Non-pigmented ciliary epithelial cell (primary cell): ENCODE measurements around the gene MGMT.

Source experiments
- DNase-seq: peaks from one replicate; pipeline ENCODE4 v3.0.0-alpha.2; 2010; ENCODE audit warnings: low read depth

The MGMT gene

GRCh38 chr10:129774736-129775401 lies 307.8 kb downstream of the MGMT start:
- no peak for DNase-seq

- no peak for DNase-seq
Observed at GRCh38 chr10:129775681-129776080, 308.6 kb downstream of the MGMT start.

DNA sequence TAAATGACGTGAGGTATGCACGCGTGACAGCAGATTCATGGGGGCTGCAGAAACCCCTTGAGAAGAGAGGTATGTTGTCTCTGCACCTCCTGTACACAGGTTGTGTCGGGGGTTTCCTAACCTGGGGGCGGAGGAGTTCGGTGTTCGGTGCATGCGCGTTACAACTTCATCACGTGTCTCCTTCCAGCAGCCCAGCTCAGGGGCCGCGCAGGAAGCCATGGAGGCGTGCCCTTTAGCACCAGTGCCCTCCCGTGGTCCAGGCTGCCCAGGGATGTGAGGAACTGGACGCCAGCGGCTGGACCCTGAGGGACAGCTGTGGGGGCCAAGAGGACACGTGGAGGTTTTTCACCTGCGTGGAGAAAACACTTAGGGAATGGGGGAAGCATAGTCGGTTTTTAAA lies 310.6 kb downstream of the MGMT start:
- no peak for DNase-seq

DNA sequence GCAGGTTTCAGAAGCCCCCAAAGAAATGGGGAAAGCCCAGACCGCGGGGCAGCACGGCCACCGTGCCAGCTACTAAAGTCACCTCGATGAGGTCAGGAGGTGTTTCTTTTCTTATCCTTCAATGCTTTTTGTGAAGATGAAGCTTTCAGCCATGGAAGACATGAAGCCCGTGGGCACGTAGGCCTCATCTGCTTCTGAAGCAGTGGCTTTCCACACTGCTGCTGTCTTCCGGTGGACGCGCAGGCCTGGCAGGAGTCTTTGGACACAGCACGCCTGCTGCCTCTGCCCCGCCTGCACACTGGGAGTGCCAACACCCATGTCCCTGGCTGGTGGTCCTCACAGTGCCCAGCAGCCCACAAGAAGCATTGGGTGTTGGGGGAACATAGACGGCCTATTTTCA lies 311.5 kb downstream of the MGMT start:
- no peak for DNase-seq

DNA sequence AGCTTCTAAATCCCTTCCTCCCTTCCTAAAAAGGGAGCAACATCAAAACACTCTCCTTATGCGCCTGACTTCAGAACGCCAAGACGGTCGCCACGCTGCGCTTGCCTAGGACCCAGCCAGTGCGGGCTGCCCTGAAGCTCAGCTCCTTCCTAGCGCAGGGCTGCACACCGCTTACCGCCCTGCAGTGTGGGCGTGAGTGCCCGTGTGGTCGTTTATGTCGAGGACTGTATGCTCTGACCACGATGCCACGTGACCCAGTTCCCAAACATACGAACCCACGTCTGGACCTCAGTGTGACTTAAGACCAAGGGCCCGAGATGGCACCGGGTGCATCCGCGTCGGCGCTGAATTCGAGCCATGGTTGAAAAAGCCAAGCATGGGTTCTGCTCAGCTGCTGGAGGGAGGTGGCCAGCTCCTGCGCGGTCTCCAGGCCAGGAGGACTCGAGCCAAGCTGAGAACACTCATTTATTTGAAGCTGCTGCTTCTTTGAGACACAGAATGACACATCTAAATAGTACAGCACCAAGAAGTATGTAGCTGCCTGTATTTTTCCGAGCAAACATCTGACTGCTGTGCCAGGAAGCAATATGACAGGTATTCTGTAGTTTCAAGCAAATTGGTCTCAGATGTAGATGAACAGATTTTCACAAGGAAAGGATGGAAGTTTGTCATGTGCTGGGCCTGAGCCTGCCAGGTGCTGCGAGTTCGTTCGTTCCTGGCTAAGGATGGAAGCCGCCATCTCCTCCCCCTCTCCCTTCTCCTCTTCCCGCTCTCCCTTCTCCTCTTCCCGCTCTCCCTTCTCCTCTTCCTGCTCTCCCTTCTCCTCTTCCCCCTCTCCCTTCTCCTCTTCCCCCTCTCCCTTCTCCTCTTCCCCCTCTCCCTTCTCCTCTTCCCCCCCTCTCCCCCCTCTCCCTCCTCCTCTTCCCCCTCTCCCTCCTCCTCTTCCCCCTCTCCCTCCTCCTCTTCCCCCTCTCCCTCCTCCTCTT lies 312.4 kb downstream of the MGMT start:
- no peak for DNase-seq

DNA sequence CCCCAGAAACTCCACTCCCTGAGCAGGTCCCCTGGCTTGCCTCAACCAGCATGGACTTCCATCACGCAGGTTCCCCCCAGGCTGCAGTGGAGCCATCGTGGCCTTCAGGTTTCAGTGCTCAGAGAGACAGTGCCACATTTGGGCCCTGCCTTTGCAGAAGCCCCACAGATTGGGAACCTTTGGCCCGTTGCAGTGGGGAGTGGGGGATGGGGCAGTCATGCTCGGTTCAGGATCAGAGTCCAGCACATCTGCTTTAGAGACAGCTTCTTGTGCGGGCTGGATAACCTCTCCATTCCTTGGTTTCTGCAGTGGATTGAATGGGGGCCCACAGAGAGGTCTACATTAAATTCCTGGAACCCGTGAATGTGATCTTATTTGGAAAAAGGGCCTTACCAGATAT lies 313.2 kb downstream of the MGMT start:
- no peak for DNase-seq

DNA sequence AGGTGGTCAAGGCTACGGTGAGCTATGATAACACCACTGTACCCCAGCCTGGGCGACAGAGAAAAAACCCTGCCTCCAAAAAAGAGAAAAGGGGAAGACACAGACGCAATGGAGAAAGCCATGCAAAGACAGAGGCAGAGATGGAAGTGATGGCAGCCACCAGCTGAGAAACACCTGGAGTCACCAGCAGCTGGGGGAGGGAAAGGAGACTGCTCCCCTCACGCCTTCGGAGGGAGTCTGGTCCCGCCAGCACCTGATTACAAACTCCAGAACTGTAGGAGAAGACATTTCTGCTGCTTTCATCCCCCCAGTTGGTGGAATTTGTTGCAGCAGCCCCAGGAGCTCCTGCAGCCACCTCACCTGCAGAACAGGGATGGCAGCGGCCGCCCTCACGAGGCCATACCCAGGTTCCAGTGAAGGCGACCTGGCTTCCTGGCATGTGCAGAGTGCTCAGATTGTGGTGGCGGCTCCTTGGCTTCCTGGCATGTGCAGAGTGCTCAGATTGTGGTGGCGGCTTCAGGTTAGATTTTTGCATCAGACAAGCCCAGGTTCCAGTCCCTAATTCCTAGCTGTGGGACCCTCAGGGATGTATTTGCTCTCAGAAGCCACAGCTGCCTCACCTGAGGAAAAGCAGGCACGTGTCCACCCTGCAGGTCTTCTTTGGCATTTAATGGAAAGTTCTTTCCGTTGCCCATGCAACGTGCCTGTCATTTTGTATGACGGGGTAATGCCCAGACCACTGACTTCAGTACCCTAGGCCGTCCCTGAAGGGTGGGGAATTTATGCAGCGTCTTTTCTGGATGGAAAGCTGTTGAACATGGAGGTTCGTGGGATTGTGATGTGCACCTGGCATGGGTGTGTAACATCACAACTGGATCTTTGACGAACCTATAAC lies 314.1 kb downstream of the MGMT start:
- no peak for DNase-seq

- DNase-seq: no peak
Observed at GRCh38 chr10:129784291-129784690, 317.2 kb downstream of the MGMT start.

- no peak for DNase-seq
Observed at GRCh38 chr10:129784891-129785290, 317.9 kb downstream of the MGMT start.

- no peak for DNase-seq
Observed at GRCh38 chr10:129785536-129785981, 318.5 kb downstream of the MGMT start.

- DNase-seq: no peak
Observed at GRCh38 chr10:129786216-129786615, 319.2 kb downstream of the MGMT start.

- DNase-seq: no peak
Observed at GRCh38 chr10:129787557-129787956, 320.5 kb downstream of the MGMT start.

DNA sequence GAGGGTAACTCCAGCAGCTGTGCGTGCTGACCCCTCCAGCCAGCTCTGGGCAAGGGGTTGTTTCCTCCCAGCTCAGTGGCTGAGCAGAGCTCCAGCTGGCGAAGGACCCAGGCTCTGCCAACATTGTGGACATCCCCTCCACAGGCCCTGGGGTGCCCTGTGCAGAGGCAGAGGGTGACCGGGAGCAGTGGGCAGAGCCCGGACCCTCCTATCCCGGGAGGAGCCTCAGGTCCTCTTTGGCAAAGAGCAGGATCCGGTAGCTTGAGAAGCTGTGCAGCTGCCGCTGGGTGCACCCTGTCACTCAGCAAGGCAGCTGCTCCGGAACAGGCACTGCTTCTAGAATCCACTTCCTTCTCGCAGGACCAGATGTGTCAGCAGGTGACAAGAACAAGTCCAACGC lies 321.2 kb downstream of the MGMT start:
- DNase-seq: no peak

DNA sequence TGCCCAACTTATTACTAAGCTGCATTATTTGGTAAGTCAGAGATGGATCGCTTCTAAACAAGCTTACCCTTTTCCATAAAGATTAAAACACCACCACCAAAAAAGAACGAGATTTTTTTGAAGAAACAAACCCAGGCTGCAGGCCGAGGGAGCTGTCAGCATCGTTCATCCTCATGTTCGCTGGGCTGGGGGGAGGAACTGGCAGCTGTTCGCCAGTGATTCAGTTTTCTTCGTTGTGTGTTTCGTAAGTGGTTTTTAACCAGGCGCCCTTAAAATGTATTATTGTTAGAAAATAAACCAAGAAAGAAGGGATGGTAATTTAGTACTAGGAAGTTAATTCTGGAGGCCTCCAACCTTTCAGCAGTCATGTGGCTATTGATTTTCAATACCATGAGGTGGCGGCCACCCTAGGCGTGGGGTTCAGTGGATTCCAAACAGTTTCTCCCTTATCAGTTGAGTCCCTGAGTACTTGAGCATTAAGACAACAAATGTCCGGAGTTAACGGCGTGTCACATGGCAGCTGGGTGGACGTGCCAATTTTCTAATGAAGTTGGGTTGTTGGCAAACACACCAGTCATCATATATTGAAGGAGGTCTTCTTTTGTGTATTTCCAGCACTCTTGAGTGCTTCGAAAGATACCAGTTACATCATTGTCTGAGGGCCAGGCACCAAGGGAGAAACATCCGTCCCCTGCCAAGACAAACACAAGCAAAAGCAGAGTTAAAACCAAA lies 323.8 kb downstream of the MGMT start:
- DNase-seq: no peak

GRCh38 chr10:129792141-129792540 lies 325.1 kb downstream of the MGMT start:
- no peak for DNase-seq

- no peak for DNase-seq
Observed at GRCh38 chr10:129792864-129793263, 325.8 kb downstream of the MGMT start.

DNA sequence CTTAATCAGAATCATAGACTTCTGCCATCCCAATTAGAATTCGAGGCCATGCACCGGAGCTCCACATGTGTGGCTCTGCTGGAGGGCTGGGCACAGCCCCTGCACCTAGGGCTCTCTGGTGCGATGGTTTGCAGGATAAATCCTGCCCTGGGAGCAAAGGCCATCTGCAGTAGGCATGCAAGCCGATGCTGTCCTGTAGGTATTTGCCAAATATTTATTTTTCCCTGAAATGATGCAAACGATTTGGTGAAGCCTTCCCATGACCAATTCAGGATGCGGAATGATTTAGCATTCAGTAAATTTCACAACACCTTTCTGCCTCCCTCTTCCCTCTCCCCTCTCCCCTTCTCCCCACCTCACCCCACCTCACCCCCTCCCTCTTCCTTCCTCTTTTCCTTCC lies 326.4 kb downstream of the MGMT start:
- DNase-seq: no peak

DNA sequence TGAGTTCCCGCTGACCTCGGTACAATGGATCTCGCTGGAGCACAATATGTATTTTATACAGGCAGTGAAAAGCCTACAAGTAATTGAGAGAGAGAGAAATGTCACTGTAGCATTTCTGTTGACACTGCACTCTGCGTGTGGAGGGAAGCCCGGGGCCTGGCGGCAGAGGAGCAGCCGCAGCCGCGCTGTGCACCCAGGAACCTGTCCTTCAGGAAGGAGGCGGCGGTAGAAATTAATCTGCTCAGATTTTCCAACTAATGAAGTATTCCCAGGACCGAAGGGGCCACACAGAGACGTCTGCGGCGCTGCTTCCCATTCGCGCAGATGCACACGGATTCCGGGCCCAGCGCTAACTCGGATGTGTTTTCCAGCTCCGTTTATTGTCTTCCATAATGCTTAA lies 327.0 kb downstream of the MGMT start:
- no peak for DNase-seq

- no peak for DNase-seq
Observed at GRCh38 chr10:129796710-129797420, 329.8 kb downstream of the MGMT start.

GRCh38 chr10:129799942-129800341 lies 332.9 kb downstream of the MGMT start:
- no peak for DNase-seq

DNA sequence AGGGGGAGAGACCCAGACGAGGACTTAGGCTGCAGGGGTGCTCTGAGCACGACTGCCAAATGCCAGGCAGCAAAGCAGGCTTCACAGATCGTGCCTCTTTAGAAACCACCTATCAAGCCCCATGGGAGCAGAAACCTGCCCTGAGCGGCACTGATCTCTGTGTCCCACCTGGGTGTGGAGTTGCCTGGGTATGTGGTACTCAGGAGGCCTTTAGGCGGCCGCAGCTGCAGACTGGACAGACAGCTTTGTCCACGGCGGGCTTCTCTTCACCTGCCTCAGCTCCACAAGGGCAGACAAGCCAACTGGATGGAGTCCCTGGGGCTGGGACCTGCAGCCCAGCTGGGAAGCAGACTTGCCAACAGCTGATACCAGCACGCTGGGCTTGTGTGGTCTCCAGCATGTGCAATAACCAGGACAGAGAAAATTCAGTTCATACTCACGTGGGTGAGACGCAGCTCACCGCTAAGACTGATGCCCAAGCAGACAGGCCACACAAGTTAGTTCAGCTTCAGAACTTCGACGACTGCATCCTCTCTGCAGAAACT lies 333.8 kb downstream of the MGMT start:
- no peak for DNase-seq
